Gastrocnemius medialis (tissue), 4 donors: ENCODE measurements around the gene IQUB.

ENCODE experiments used
- POLR2A ChIP-seq, 2 donors: fragments of 450-650 bp; IDR thresholded peaks; one replicate each; pipeline ENCODE4 v1.6.1; 2017; ENCODE audit warnings: antibody characterized with exemption in 2 of 2, mild to moderate bottlenecking in 2 of 2, moderate library complexity in 2 of 2
- TF ChIP-seq, protein P1 (sequence below), 5 experiments: fragments of 450-650 bp in 3 of 5; fragments of 200-600 bp in 2 of 5; sonication (generic) in 2 of 5; IDR thresholded peaks in 4 of 5; conservative IDR thresholded peaks in 1 of 5; 1 replicate in 4 of 5; 2 replicates in 1 of 5; pipeline ENCODE4 v1.5.1; 2016 to 2019; ENCODE audit warnings: antibody characterized with exemption in 5 of 5, mild to moderate bottlenecking in 3 of 5, moderate library complexity in 3 of 5

GRCh38 chr7:123522066-123522465, 12.3 kb downstream of the IQUB start:
- no peak for TF ChIP-seq POLR2A (IDR thresholded peaks at IDR 0.05)
- TF ChIP-seq, protein P1, sequence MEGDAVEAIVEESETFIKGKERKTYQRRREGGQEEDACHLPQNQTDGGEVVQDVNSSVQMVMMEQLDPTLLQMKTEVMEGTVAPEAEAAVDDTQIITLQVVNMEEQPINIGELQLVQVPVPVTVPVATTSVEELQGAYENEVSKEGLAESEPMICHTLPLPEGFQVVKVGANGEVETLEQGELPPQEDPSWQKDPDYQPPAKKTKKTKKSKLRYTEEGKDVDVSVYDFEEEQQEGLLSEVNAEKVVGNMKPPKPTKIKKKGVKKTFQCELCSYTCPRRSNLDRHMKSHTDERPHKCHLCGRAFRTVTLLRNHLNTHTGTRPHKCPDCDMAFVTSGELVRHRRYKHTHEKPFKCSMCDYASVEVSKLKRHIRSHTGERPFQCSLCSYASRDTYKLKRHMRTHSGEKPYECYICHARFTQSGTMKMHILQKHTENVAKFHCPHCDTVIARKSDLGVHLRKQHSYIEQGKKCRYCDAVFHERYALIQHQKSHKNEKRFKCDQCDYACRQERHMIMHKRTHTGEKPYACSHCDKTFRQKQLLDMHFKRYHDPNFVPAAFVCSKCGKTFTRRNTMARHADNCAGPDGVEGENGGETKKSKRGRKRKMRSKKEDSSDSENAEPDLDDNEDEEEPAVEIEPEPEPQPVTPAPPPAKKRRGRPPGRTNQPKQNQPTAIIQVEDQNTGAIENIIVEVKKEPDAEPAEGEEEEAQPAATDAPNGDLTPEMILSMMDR (IDR thresholded peaks at IDR 0.05 in 4 of 5, conservative IDR thresholded peaks at IDR 0.05 in 1 of 5): no peak
